NCI-H82 (cell line): ENCODE data around the gene TPPP2.
"Not testable (repeated sequence)": the region's sequence is repeated elsewhere in the genome, so short reads cannot be mapped to it uniquely, and the experiment has no call there.

ENCODE experiments used
- DNase-seq: peaks from one replicate; lab custom pipeline; 2025; lab: John Stamatoyannopoulos, UW

The TPPP2 gene

DNA sequence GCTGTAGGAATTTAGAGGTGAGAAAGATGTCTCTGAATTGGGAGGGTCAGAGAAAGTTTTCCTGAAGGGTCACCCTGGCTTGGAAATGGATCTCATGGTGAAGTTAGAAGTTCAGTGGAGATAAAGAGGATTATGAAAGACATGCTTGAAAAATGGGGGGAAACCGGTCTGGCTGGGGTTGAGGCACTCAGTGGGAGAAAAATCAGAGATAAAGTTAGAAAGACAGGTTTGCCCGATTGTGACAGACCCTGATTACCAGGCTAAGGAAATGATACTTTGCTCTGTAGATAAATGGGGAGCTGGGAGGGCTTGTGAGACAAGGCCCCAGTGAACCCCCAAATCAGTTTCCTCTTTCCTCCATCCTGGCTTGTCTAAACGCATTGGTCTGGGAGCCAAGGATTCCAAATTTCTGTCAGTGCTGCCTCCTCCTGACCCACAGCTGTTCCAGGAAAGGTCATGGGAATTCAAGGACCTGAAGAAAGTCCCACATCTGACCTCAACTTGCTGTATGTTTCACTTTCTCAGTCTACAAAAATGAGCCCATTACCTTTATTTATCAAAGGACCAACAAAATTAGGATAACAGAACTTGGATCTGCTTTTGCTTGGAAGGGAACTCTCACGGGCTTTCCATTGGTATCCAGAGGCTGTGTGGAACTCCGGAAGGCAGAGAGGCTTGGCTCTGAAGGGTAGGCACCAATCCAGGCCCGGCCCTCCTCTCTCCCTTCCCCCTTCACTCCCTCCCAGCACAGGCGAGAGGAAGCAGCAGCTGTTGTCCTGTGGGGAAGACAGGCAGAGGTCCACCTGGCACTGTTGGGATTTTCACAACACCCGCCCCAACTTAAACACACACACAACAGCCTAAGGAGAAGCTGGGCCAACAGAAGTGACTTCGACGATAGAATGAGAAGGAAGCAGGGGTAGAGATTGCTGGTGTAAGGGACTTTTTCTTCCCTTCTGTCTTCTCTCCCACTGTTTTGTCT, 8.7 kb downstream of the TPPP2 start:
- peak; percentile 91 for DNase-seq

- peak; percentile 80 for DNase-seq
Measured at GRCh38 chr14:21039585-21040369, 9.8 kb downstream of the TPPP2 start.

DNA sequence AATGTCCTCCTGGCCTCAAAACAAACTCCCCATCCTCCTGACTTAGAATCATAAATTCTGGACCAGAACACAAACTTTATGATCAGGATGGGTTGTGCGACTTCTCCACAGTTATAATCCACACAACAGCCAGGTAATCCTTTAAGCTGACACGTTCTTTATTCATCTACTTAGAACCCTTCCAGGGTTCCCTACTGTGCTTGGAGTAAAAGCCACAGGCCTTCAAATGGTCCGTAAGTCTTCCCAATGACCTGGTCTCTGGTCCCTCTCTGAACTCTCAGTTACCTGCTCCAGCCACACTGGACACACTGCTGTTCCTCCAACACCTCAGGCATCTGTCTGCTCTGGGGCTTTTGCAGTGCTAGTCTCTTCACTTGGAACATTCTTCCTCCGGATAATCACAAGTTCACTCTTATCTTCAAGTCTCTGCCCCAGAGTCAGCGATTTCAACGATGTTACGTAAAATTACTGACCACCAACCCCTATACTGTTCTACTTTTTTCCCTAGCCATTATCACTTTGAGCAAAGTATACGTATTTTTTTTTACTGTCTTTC, 10.4 kb downstream of the TPPP2 start:
- peak; percentile 70 for DNase-seq

- DNase-seq: not testable (repeated sequence)
Measured at GRCh38 chr14:21040941-21041340, 10.9 kb downstream of the TPPP2 start.

- no peak for DNase-seq
Measured at GRCh38 chr14:21041676-21042433, 11.8 kb downstream of the TPPP2 start, which contains the start of gene RNASE7. RNASE7 (plus strand) TSS chr14:21042362; CDS start chr14:21042993, 631 bp downstream.

DNA sequence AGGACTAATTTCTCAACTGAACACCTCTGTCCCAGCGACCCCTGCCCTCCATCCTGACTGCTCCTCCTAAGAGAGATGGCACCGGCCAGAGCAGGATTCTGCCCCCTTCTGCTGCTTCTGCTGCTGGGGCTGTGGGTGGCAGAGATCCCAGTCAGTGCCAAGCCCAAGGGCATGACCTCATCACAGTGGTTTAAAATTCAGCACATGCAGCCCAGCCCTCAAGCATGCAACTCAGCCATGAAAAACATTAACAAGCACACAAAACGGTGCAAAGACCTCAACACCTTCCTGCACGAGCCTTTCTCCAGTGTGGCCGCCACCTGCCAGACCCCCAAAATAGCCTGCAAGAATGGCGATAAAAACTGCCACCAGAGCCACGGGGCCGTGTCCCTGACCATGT, 12.9 kb downstream of the TPPP2 start:
- no peak for DNase-seq

- DNase-seq: no peak
Measured at GRCh38 chr14:21043387-21043973, 13.5 kb downstream of the TPPP2 start.

DNA sequence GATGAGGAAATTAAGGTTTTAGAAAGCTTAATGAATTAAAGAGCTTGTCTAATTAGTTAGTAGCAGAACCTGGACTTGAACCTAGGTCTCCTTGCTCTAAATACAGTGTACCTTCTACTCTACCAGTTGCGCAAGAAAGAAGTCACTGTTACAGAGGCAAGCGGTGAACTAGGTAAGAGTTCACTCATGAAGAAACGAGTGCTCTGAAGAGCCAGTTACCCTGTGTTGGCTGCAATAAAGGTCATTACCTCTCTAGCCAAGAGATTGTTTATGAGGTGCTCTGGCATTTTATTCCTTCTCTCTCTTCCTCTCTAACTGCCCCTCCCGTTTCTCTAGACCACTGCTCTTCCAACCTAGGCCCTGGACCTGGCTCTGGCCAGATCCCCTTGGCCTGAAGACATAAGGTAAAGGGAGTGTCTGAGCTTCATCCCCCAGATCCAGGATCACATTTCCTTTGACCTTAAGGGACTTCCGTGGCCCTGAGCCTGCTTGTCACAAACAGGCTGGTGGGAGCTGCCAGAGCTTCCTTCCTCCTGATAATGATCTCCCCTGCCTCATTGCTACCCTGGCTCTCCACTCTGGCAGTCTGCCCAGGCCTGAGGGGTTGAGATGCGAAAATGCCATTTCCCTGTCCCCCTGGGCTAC, 14.1 kb downstream of the TPPP2 start:
- DNase-seq: peak; percentile 10

GRCh38 chr14:21047378-21047781, 17.4 kb downstream of the TPPP2 start:
- DNase-seq: no peak

DNA sequence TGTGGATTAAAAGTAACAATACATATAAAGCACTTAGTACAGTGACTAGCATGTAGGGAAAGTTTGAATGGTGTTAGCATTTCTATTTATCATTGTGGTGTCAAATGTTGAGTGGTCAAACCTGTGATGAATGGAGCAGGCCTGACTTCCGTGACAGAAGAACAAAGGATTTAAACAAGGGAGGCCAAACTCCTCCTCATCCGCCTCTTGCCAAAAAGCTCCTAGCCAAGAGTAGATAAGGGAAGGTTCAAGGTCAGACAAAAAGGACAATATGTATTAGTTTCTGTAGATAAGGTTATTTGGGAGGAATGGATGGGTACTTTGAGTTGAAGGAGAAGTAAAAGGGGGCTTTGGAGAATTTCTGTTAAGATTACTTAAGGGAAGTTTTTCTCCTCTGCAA, 18.6 kb downstream of the TPPP2 start:
- DNase-seq: no peak

DNA sequence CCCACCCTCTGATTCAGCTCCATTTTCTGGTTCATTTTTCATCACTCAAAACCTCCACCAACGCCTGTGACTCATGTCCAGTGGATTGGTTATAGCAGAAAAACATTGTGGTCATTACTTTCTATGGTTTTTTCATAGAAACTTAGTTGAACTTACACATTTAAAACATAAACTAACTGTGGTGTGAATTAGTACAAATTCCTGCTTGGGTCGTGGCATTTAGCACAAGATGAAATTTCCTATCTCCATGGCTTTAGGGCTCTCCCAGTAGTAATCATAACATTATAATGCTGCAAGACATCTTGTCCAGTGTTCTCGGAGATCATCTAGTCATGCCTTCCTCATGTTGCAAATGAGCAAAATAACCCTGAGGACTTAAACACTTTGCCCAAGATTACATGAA, 19.3 kb downstream of the TPPP2 start:
- DNase-seq: no peak

GRCh38 chr14:21050597-21050996, 20.6 kb downstream of the TPPP2 start:
- no peak for DNase-seq

DNA sequence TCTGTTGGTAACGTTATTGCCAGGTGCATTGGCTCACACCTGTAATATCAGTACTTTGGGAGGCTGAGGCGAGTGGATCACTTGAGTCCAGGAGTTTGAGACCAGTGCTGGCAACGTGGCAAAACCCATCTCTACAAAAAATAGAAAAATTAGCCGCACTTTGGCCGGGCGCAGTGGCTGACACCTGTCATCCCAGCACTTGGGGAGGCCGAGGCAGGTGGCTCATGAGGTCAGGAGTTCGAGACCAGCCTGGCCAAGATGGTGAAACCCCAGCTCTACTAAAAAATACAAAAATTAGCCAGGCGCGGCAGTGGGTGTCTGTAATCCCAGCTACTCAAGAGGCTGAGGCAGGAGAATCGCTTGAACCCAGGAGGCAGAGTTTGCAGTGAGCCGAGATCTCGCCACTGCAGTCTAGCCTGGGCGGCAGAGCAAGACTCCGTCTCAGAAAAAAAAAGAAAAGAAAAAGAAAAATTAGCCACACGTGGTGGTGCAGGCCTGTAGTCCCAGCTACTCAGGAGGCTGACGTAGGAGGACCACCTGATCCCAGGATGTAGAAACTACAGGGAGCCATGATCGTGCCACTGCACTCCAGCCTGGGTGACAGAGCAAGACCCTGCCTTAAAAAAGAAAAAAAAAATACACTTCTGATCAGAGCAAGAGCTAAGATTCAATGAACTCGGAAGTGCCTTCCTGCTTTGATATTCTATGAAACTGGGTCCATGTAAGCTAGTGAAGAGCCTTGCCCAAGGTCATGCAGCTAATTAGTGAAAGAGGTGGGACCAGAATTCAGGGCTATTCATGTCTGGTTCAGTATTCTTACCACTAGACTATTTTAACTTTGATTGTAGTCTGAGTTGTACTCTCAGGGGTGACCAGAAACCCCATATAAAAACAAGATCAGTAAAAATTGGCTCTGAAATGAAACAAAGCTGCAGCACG, 23.4 kb downstream of the TPPP2 start:
- DNase-seq: no peak

GRCh38 chr14:21054123-21054767, 24.2 kb downstream of the TPPP2 start:
- no peak for DNase-seq

- DNase-seq: no peak
Measured at GRCh38 chr14:21054768-21055145, 24.7 kb downstream of the TPPP2 start.

- no peak for DNase-seq
Measured at GRCh38 chr14:21055432-21056117, 25.6 kb downstream of the TPPP2 start.

GRCh38 chr14:21056520-21057163, 26.6 kb downstream of the TPPP2 start:
- DNase-seq: no peak
